ENCODE results near the gene ASCC1. TPM values are rescaled to one million over a fixed set of nuclear protein-coding genes. Genes with fewer than 3 reads are reported as not detected.

The ASCC1 gene
- total and polyA plus RNA-seq, 2 of the 13 experiments (the other 11 are each of a cell fraction or from before 2014, with no cell fraction given) = 21.6 to 30.1 TPM

- TF ChIP-seq SMARCC2 (IDR thresholded peaks at IDR 0.05) (no peak), ZNF337 (CRISPR knock-in tag; IDR thresholded peaks at IDR 0.05; ENCODE audit: borderline replicate concordance, low read depth) (no peak), AGO1 (IDR thresholded peaks at IDR 0.05; ENCODE audit: low read depth, low read length, poor library complexity, severe bottlenecking) (no peak), SNAI1 (CRISPR knock-in tag; IDR thresholded peaks at IDR 0.05; ENCODE audit: borderline replicate concordance) (no peak), TOE1 (CRISPR knock-in tag; IDR thresholded peaks at IDR 0.05) (no peak), MYPOP (CRISPR knock-in tag; IDR thresholded peaks at IDR 0.05) (no peak; the same call in 1 of the 2 replicates), ZNF256 (CRISPR knock-in tag; conservative IDR thresholded peaks at IDR 0.05) (no peak), MBNL3 (CRISPR knock-in tag; conservative IDR thresholded peaks at IDR 0.05) (no peak), MAF1 (CRISPR knock-in tag; IDR thresholded peaks at IDR 0.05; ENCODE audit: borderline replicate concordance) (no peak), TOPORS (CRISPR knock-in tag; IDR thresholded peaks at IDR 0.05) (0 out of 2 replicates have a peak, but pooled peaks have one; percentile 26), JDP2 (CRISPR knock-in tag; IDR thresholded peaks at IDR 0.05; ENCODE audit: borderline replicate concordance) (no peak), BHLHE40 (IDR thresholded peaks at IDR 0.05; ENCODE audit: low read length) (0 out of 2 replicates have a peak, but pooled peaks have one; percentile 8), MATR3 (CRISPR knock-in tag; IDR thresholded peaks at IDR 0.05) (no peak)
- TF ChIP-seq, protein P1, sequence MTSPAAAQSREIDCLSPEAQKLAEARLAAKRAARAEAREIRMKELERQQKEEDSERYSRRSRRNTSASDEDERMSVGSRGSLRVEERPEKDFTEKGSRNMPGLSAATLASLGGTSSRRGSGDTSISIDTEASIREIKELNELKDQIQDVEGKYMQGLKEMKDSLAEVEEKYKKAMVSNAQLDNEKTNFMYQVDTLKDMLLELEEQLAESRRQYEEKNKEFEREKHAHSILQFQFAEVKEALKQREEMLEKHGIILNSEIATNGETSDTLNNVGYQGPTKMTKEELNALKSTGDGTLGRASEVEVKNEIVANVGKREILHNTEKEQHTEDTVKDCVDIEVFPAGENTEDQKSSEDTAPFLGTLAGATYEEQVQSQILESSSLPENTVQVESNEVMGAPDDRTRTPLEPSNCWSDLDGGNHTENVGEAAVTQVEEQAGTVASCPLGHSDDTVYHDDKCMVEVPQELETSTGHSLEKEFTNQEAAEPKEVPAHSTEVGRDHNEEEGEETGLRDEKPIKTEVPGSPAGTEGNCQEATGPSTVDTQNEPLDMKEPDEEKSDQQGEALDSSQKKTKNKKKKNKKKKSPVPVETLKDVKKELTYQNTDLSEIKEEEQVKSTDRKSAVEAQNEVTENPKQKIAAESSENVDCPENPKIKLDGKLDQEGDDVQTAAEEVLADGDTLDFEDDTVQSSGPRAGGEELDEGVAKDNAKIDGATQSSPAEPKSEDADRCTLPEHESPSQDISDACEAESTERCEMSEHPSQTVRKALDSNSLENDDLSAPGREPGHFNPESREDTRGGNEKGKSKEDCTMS (CRISPR knock-in tag; conservative IDR thresholded peaks at IDR 0.05) = no peak
- TF ChIP-seq, protein P2, sequence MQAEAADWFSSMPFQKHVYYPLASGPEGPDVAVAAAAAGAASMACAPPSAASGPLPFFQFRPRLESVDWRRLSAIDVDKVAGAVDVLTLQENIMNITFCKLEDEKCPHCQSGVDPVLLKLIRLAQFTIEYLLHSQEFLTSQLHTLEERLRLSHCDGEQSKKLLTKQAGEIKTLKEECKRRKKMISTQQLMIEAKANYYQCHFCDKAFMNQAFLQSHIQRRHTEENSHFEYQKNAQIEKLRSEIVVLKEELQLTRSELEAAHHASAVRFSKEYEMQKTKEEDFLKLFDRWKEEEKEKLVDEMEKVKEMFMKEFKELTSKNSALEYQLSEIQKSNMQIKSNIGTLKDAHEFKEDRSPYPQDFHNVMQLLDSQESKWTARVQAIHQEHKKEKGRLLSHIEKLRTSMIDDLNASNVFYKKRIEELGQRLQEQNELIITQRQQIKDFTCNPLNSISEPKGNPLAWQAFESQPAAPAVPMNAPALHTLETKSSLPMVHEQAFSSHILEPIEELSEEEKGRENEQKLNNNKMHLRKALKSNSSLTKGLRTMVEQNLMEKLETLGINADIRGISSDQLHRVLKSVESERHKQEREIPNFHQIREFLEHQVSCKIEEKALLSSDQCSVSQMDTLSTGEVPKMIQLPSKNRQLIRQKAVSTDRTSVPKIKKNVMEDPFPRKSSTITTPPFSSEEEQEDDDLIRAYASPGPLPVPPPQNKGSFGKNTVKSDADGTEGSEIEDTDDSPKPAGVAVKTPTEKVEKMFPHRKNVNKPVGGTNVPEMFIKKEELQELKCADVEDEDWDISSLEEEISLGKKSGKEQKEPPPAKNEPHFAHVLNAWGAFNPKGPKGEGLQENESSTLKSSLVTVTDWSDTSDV (CRISPR knock-in tag; IDR thresholded peaks at IDR 0.05) = no peak
Measured at GRCh38 chr10:72097448-72098300, 118.4 kb downstream of the ASCC1 start (continued).

Measured in HepG2 (cell line).